ENCODE measurements around the gene SLC44A5. TPM values are rescaled to one million over a fixed set of nuclear protein-coding genes. Genes with fewer than 3 reads are reported as not detected.

SLC44A5 gene
- total RNA-seq, 1 experiment from 2014 or later, result 2.4 TPM

DNA sequence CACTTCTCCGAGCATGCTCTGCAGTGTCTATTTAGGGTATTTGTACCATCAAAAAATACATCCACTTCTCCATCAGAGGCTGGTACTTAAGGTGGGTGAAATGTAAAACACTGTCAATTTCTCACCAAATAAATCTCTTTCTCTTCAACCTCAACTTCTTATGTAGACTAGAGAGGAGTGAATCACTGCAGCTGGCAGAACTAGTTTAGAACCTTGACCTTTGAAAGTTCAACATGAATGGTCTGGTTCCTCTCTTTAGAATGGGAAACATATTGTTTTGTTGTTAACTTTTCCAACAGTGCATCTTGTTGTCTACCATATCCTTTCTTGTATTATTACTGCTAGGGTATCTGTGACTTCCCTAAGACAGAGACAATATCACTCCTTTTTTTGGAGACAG is 20.1 kb upstream of the SLC44A5 start:
- H4K5ac ChIP-seq (ENCODE audit: insufficient read length, low read depth, low read length), result no peak overlapping the region
- no CpG with 5 or more reads among the region's 1 CpG for WGBS (ENCODE audit: extremely low coverage, insufficient read length, low lambda C conversion rate)
- H3K4me2 ChIP-seq (ENCODE audit: insufficient read depth, insufficient read length, low read length), result no peak overlapping the region
- no peak overlapping the region for H3K9ac ChIP-seq (ENCODE audit: extremely low read depth, insufficient read length, low read length)
- no peaks in the 10 kb centered on the region for H3K79me1 ChIP-seq (ENCODE audit: insufficient read depth, low read depth, low read length, poor library complexity, severe bottlenecking)
- H3K79me2 ChIP-seq (ENCODE audit: insufficient read depth, low read length), result no peaks in the 10 kb centered on the region
- no peaks in the 10 kb centered on the region for H4K20me1 ChIP-seq (ENCODE audit: control insufficient read depth, insufficient read depth, insufficient read length)
- no peak overlapping the region for H4K91ac ChIP-seq (ENCODE audit: insufficient read length, low read depth, low read length)
- H2BK5ac ChIP-seq (ENCODE audit: insufficient read length, low read length), result no peak overlapping the region
- TF ChIP-seq, protein P1, sequence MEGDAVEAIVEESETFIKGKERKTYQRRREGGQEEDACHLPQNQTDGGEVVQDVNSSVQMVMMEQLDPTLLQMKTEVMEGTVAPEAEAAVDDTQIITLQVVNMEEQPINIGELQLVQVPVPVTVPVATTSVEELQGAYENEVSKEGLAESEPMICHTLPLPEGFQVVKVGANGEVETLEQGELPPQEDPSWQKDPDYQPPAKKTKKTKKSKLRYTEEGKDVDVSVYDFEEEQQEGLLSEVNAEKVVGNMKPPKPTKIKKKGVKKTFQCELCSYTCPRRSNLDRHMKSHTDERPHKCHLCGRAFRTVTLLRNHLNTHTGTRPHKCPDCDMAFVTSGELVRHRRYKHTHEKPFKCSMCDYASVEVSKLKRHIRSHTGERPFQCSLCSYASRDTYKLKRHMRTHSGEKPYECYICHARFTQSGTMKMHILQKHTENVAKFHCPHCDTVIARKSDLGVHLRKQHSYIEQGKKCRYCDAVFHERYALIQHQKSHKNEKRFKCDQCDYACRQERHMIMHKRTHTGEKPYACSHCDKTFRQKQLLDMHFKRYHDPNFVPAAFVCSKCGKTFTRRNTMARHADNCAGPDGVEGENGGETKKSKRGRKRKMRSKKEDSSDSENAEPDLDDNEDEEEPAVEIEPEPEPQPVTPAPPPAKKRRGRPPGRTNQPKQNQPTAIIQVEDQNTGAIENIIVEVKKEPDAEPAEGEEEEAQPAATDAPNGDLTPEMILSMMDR (conservative IDR thresholded peaks at IDR 0.05), result no peak
- no peak overlapping the region for H3K14ac ChIP-seq (ENCODE audit: insufficient read depth, low read length)
- Mint-ChIP-seq H3K9me3 (no peaks in the 10 kb centered on the region), H3K27me3 (ENCODE audit: low read depth) (no peaks in the 10 kb centered on the region), H3K4me3 (no peak overlapping the region), H3K36me3 (ENCODE audit: insufficient read depth in 1 of 3, low read depth in 3 of 3) (no peaks in the 10 kb centered on the region), H3K4me1 (peaks cover 24% of the 10 kb centered on the region in 2 experiments), H3K27ac (no peak overlapping the region)
- H2BK20ac ChIP-seq (ENCODE audit: low read depth, low read length, poor library complexity, severe bottlenecking), result no peak overlapping the region
- no peak overlapping the region for H3K27ac ChIP-seq (ENCODE audit: insufficient read length, low read depth, low read length)
- no peak overlapping the region for H3K18ac ChIP-seq (ENCODE audit: insufficient read length, low read depth, low read length)
- DNase-seq, result no peak
- no peak overlapping the region for H2BK15ac ChIP-seq (ENCODE audit: low read depth, low read length)
- H4K8ac ChIP-seq (replicated peaks; ENCODE audit: insufficient read length, low read depth, low read length), result no peak overlapping the region
- H2BK120ac ChIP-seq (ENCODE audit: low read depth, low read length, poor library complexity, severe bottlenecking), result no peak overlapping the region
- peaks cover 5% of the 10 kb centered on the region for H3K4me1 ChIP-seq (ENCODE audit: insufficient read depth, low read length)
- H3K23ac ChIP-seq (ENCODE audit: insufficient read length, low read depth, low read length), result no peak overlapping the region
- no peaks in the 10 kb centered on the region for H3K9me3 ChIP-seq (ENCODE audit: control insufficient read depth, low read depth, low read length)
- peaks cover 2% of the 10 kb centered on the region for H3K23me2 ChIP-seq (ENCODE audit: insufficient read length, low read depth, low read length, poor library complexity, severe bottlenecking)
- H3T11ph ChIP-seq (ENCODE audit: low read length), result no peak overlapping the region
- H3K56ac ChIP-seq (ENCODE audit: insufficient read length, low read depth, low read length), result no peak overlapping the region
- H3K4ac ChIP-seq (ENCODE audit: low read depth, low read length), result no peak overlapping the region
- no peak overlapping the region for H2AFZ ChIP-seq (ENCODE audit: low read length)
- no peak overlapping the region for H2BK12ac ChIP-seq (ENCODE audit: insufficient read length, low read depth, low read length)
- H2AK5ac ChIP-seq (ENCODE audit: insufficient read length, low read length), result no peak overlapping the region
- no peaks in the 10 kb centered on the region for H3K27me3 ChIP-seq (ENCODE audit: insufficient read depth, low read length)
